HTR-8/SVneo (cell line): ENCODE results near the gene GRM5.

Experiments used
- DNase-seq: peaks from one replicate; pipeline ENCODE4 v3.0.0; 2011; ENCODE audit warnings: low spot score, mixed read lengths; ENCODE audit not compliant: insufficient read length
- FAIRE-seq: peaks from 2 replicates; lab custom pipeline; 2011; peaks lifted over from hg19 to GRCh38; lab: Jason Lieb, UNC

Gene GRM5

DNA sequence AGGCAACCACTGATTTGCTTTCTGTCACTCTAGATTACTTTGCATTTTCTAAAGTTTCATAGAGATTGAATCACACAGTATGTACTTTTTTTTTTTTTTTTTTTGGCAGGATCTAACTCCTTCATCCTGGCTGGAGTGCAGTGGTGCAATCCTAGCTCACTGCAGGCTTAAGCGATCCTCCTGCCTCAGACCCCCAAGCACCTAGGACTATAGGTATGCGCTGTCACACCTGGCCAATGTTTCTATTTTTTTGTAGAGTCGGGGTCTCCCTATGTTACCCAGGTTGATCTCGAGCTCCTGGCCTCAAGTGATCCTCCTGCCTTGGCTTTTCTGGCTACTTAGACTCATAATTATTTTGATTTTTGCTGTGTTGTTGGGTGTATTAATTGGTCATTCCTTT, 433.6 kb downstream of the GRM5 start:
- DNase-seq (no peak), FAIRE-seq (no peak)

GRCh38 chr11:88631497-88631896, 434.3 kb downstream of the GRM5 start:
- DNase-seq (no peak), FAIRE-seq (no peak)

GRCh38 chr11:88629496-88629895, 436.3 kb downstream of the GRM5 start:
- no peak for DNase-seq
- FAIRE-seq, result no peak

DNA sequence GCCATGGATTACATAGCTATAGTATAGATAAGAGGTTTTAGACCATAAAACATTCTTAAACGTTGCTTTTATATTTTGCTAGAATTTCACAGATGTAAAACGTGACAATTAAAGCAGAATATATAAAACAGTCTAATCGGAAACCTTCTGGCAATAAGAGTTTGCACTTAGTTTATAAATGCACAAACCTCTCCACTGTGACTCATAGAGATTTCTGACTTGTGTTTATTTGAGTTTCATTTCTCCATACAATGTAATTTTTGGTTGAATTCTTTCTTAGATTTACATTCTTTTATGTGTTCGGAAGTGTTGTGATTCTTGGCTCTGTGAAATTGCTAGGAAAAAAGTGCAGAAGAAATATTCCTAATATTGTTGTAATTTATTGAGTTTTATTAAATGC, 439.6 kb downstream of the GRM5 start:
- no peak for FAIRE-seq
- DNase-seq, result no peak

GRCh38 chr11:88623531-88623930, 442.3 kb downstream of the GRM5 start:
- FAIRE-seq (no peak), DNase-seq (no peak)

GRCh38 chr11:88620568-88621130, 445.1 kb downstream of the GRM5 start:
- FAIRE-seq (no peak), DNase-seq (no peak)

DNA sequence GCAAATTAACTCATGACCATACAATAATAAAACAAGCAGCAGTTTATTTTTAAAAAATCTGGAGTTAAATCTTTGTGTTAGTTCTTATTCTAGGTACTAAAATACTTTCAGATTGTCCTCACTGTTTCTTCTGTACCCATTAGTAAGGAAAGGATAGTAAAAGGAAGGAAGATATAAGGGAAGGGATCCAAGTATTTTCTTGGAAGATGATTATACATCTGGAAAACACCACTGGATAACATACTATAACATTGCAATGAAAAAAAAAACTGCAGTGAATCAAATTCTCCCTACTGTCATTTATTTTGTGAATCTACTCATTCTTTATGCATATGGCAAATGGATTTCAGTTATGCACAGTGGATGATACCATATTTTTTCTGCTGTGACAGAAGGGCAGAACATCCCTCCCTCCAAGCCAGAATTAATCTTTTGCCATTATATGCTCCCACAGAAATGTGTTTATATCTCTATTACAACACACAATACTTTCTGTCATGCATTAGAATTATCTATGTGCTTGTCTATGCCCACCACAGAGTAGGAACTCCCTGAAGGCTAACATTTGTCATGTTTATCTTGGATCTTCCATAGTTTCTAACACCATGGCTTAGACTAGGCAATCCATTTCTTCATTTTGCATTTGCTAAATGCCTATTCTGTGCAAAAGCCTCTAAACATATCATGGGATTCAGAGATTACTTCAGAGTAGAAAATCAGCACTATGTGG, 446.0 kb downstream of the GRM5 start:
- no peak for DNase-seq
- no peak for FAIRE-seq

GRCh38 chr11:88619071-88619425, 446.7 kb downstream of the GRM5 start:
- FAIRE-seq, result no peak
- DNase-seq, result no peak

- FAIRE-seq (no peak), DNase-seq (no peak)
Observed at GRCh38 chr11:88618327-88619070, 447.3 kb downstream of the GRM5 start.

DNA sequence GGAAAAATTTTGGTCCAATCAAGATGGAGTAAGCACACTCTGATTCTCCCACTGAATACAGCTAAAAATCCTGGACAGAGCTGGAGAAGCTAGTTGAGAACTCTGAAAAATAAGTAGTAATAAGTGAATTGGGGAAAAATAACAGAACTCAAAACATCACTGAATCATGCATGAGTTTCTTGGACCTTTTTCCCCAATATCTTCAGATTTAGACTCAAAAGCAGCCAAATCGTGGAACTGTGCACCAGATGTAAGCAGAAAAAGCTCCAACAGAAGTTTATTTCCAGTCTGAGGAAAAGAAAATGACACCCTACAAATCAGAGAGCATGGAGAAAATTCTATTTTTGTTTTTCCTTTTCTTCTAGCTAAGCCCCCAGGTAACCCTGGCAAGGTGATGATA, 448.6 kb downstream of the GRM5 start:
- DNase-seq, result no peak
- FAIRE-seq, result no peak

GRCh38 chr11:88604260-88604659, 461.5 kb downstream of the GRM5 start:
- DNase-seq (no peak), FAIRE-seq (no peak)

DNA sequence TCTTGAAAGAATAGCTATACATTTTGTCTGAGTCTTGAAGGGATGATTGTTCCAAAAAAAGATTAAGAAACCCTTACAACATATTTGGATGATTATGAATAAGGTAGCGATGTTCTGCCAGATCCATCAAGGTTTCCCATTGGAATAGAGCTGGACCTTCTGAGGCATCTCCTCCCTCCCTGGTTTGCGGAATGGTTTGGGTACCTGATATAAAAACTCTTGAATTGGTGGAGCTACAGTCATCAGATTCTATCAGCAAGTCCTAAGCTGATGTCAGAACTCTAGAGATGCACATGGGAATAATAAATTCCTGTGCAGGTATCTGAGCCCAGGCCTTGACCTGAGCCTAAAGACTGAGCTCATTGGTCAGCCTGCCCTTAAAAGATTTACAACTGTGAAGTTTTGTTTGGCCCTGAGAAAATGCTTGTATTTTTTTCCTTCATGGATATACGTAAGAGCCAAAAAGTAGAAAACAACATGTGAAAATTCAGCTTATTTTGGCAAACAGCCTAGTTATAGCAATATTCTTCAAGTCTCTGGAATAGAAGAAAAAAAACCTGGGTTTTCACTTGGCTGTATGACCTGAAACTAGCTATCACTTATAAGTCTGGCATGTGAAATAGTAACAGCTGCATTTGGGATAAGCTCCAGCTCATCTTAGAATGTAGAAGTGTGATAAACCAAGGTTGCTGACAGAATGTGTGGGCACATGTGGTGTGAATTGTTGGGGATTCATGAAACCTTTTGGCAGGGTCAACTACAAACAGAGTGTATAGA, 462.5 kb downstream of the GRM5 start:
- DNase-seq (no peak), FAIRE-seq (no peak)

- no peak for DNase-seq
- no peak for FAIRE-seq
Observed at GRCh38 chr11:88597387-88597786, 468.4 kb downstream of the GRM5 start.

DNA sequence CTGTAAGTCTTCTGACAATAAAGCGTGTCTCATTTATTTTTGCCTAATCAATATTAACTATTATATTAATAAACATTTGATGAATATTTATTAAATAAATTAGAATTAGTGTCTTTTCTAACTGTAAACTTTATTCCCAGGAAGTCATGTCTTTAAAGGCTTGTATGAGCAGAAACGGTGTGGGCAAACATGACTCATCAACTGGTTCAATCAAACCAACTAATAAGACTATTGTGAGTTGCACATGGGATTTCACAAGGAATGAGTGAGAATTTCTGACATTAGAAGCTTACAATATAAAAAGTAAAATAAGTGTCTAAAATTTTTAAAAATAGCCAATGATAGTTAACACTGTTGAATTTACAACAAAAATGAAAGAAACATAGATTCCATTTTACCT, 469.0 kb downstream of the GRM5 start:
- FAIRE-seq, result no peak
- DNase-seq, result no peak

- no peak for FAIRE-seq
- DNase-seq, result no peak
Observed at GRCh38 chr11:88594274-88594950, 471.4 kb downstream of the GRM5 start.

DNA sequence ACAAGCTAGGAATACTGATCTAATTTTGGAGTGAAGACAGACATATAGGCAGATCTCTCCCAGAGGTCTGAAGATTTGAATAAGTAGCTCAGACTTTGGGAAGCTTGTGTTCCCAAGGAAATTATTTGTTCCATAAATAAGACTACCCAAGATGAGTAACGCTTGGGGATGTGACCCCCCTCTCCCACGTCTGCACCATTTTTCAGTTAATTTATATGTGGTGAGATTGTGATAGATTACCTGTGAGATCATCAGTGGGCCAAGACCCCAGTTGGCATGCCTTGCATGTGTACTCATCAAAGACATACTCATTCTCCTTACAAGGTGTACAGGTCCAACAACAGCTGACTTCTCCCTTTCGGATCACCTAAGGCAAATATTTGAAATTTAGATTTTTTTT, 475.4 kb downstream of the GRM5 start:
- DNase-seq, result no peak

GRCh38 chr11:88583251-88583650, 482.5 kb downstream of the GRM5 start:
- FAIRE-seq (no peak), DNase-seq (no peak)

More for the DNA sequence above, 475.4 kb downstream of the GRM5 start:
- no peak for FAIRE-seq

GRCh38 chr11:88579466-88579865, 486.3 kb downstream of the GRM5 start:
- no peak for FAIRE-seq
- DNase-seq, result no peak

- no peak for FAIRE-seq
- no peak for DNase-seq
Observed at GRCh38 chr11:88576741-88577140, 489.0 kb downstream of the GRM5 start.

- FAIRE-seq (no peak), DNase-seq (no peak)
Observed at GRCh38 chr11:88575916-88576315, 489.9 kb downstream of the GRM5 start.
